ENCODE data around the gene CCDC102B.

DNA sequence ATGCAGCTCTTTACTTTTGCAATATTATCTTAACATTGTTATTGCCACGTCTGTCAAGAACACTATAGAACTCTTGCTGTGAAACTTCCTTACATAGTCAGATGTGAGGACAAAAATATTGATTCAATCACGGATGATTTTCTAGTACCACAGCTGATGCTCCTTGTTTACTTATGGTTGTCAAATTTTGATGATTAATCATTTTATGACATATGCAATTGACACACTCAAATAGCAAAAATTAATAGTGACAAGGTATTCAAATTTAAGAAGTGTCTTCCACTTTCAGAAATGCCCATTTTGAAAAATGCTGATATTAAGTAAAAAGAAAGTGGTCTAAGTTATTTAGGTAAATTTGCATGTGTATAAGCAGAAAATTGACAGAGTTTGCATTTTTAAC, 284.0 kb downstream of the CCDC102B start:
- TF ChIP-seq, protein P1, sequence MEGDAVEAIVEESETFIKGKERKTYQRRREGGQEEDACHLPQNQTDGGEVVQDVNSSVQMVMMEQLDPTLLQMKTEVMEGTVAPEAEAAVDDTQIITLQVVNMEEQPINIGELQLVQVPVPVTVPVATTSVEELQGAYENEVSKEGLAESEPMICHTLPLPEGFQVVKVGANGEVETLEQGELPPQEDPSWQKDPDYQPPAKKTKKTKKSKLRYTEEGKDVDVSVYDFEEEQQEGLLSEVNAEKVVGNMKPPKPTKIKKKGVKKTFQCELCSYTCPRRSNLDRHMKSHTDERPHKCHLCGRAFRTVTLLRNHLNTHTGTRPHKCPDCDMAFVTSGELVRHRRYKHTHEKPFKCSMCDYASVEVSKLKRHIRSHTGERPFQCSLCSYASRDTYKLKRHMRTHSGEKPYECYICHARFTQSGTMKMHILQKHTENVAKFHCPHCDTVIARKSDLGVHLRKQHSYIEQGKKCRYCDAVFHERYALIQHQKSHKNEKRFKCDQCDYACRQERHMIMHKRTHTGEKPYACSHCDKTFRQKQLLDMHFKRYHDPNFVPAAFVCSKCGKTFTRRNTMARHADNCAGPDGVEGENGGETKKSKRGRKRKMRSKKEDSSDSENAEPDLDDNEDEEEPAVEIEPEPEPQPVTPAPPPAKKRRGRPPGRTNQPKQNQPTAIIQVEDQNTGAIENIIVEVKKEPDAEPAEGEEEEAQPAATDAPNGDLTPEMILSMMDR (IDR thresholded peaks at IDR 0.05), result no peak
- no peak for TF ChIP-seq POLR2A (IDR thresholded peaks at IDR 0.05)

All from testis (tissue), 2 donors.